Epithelial cell of proximal tubule (primary cell): ENCODE data around the gene ST14. TPM values are rescaled to one million over a fixed set of nuclear protein-coding genes. Genes with fewer than 3 reads are reported as not detected.

ENCODE experiments used
- DNase-seq: peaks from one replicate; pipeline ENCODE4 v3.0.0-alpha.2; 2011; ENCODE audit warnings: low read depth
- H3K4me3 ChIP-seq: 2 replicates; pipeline ENCODE4 v1.5.1; 2011; ENCODE audit warnings: low read depth, mild to moderate bottlenecking, low read length
- CTCF ChIP-seq: conservative IDR thresholded peaks from 2 replicates; pipeline ENCODE4 v1.5.1; 2012; ENCODE audit warnings: low read depth, mild to moderate bottlenecking, low read length
- total RNA-seq: library from RNA; depleted of rRNA; stranded (reverse); fragments of >200 nt; gene quantifications from 2 replicates; pipeline ENCODE4 v1.2.3, GENCODE V29; 2015

ST14 gene
- total RNA-seq, 1 donor from 2014 or later, result 75.5 TPM

DNA sequence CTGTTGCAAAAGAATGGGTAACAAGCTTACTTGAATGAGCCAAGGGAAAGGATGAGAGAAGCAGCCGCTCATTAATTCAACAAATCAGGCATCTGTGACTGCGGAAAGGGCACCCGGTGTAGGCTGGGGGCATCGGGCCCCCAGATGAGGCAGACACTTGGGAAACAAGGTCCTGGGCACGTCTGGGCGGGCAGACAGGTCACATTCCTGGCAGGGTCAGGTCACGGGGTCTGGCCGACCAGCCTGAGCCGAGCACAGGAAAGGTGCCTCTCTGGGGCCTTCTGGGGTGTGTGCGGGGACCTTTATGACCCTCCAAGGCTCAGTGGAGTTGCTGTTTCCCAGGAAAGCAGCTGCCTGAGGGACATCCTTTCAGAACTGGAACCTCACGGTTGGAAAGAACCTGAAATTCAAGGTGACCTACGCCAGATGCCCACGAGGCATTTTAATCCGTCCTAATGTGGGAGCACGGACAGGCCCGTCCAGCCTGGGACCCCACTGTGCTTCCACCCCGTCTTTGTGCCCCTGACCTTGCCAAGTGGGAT lies 57.1 kb downstream of the ST14 start:
- TF ChIP-seq CTCF, result no peak
- DNase-seq, result no peak
- H3K4me3 ChIP-seq, result no peak overlapping the region

GRCh38 chr11:130217133-130218031 lies 57.8 kb downstream of the ST14 start:
- H3K4me3 ChIP-seq, result no peak overlapping the region
- no peak for TF ChIP-seq CTCF
- DNase-seq, result no peak

DNA sequence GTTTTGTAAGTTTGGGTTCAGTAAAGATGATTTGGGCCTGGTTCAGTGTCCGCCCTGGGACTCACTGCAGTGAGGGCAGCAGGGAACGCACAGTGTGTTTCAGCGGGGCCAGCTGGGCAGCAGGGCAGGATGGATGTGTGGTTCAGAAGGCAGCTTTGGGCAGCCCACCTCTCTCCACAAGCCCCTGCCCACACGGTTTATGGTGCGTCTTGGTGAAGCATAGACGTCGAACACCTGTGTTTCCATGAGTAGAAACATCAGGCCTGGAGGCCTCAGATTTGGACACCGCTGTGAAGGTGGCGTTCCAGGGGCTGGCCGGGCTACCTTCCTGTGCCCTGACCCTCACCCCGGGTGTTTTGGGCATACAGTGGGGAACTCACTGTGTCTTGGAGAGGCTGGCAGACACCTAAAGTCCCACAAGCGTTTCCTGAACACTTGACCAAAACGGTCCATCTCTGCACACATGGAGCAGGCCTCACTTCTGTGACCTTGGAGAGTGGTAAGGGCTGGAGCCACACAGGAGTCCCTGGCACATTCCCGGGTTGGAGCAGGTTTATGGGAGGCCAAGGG lies 59.0 kb downstream of the ST14 start:
- DNase-seq, result no peak
- TF ChIP-seq CTCF, result no peak

DNA sequence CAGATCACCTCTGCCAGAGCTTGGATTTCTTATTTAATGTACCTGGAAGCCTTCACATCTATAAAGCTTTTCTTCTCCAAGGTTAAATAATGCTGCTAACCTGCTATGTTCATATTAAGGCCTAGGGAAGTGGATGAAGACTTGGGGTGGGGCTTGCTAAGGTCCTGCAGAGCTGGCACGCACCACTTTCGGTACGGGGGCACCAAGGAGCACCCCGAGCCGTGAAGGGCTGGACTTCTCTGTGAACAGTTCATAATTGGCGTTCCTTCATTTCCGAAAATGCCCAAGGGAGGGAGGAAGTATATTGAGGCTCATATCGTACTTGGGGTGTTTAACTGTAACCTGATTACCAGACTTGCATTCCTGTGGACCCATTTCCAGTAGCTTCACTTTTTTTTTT lies 59.6 kb downstream of the ST14 start:
- no peak for TF ChIP-seq CTCF
- no peak overlapping the region for H3K4me3 ChIP-seq
- DNase-seq, result no peak

More for the DNA sequence above, 59.0 kb downstream of the ST14 start:
- no peak overlapping the region for H3K4me3 ChIP-seq

GRCh38 chr11:130220311-130221035 lies 60.9 kb downstream of the ST14 start:
- DNase-seq, result no peak
- no peak for TF ChIP-seq CTCF
- no peak overlapping the region for H3K4me3 ChIP-seq

GRCh38 chr11:130223291-130223971 lies 63.8 kb downstream of the ST14 start:
- H3K4me3 ChIP-seq, result no peak overlapping the region
- no peak for DNase-seq
- no peak for TF ChIP-seq CTCF
